HG03575 (cell line): ENCODE data around the gene NISCH.

Experiments
- ATAC-seq: cut with Tn5 transposase; IDR thresholded peaks from one replicate; pipeline ENCODE4 v1.9.1; 2021; ENCODE audit not compliant: unreplicated experiment, insufficient number of reproducible peaks, low FRiP score; ENCODE audit errors: extremely low read depth

The NISCH gene

DNA sequence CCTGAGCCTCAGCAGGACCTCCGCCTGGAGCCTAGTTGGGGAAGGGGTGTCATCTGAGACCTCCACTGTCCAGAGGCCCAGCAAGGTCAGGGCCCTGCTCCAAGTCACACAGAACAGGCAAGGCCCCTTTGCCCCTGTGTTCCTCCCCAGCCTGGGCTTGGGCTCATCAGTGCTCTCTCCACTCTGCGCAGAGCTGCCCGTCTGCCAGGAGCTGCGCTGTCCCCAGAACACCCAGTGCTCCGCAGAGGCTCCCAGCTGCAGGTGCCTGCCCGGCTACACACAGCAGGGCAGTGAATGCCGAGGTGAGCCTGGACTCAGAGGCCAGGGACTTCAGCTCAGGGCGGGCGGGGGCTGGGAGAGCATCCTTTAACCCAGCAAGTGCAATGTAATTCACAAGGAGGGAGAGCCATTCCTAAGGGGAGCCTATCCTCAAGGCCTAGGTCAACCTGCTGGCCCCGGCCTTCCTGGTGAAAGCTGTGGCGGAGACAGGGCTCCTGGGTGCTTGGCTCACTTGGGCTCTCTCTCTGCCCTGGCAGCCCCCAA is 47.5 kb downstream of the NISCH start:
- ATAC-seq: no peak

DNA sequence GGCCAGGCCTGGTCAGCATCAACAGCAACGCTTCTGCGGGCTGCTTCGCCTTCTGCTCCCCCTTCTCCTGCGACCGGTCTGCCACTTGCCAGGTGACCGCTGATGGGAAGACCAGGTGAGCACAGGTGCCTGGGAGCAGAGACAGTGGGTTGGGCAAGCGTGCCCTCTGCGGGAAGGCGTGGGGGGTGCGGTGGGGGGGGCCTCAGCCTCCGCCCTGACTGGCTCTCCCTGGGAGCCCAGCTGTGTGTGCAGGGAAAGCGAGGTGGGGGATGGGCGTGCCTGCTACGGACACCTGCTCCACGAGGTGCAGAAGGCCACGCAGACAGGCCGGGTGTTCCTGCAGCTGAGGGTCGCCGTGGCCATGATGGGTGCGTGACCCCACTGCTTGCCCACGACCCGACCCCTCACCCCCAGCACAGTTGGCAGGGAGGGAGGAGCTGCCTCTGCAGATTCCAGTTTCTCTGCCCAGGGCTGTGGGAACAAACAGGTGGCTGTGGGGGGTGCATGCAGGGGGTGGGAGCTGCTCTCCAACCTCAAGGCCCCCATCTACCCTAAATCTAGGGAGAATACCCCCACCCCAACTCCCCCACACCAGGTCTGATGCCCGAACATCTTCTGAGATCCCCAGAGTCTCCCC is 48.5 kb downstream of the NISCH start:
- ATAC-seq: no peak

DNA sequence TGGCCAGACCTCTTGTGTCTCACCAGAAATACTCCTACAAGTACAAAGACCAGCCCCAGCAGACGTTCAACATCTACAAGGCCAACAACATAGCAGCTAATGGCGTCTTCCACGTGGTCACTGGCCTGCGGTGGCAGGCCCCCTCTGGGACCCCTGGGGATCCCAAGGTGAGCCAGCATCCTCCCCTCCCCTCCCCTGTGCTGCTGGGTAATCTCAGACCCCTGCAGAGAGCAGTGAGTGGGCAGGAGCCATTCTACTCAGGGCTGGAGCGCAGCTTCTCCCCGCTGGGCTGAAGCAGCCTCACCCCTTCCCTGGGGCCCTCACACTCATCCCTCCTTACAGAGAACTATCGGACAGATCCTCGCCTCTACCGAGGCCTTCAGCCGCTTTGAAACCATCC is 49.6 kb downstream of the NISCH start:
- ATAC-seq: no peak

DNA sequence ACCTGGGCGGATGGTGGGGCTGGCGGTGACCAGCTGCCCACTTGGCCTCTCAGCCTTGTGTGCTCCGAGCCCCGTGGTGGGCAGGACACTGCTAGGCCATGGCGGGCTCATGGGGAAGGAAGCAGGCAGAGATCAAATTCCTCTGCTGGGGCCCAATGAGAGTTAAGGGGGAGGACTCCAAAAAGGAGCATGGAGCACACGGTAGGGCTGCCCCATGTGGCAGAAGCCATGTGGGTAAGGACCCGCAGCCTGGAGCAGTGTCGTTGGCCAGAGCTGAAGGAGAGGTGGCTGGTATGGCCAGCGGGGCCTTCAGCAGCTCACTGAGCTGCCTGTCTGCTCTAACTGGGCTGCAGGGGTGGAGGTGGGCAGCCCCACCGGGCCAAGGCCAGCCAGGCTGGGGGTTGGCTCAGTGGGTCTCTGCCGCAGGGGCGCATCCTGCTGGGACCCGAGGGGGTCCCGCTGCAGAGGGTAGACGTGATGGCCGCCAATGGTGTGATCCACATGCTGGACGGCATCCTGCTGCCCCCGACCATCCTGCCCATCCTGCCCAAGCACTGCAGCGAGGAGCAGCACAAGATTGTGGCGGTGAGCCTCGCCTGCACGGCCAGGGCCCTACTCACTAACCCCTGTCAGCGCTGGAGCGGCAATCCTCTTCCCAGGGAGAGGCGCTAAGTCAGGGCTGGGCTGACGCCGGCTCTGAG is 51.0 kb downstream of the NISCH start:
- ATAC-seq: no peak

DNA sequence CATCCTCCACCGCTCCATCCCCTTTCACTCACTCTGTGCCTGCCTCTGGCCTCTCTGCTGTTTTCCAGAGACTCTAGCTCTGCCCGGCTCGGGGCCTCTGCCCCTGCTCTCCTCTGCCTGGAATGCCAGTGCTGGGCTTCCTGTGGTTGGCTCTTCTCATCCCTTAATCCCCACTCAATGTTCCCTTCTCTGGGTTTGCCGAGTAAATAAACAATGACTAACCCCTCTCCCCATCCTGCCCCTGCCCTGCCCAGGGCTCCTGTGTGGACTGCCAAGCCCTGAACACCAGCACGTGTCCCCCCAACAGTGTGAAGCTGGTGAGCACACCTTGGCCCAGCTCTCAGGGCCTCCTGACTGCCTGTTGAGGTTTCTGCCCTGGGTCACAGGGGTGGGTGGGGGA is 52.0 kb downstream of the NISCH start:
- no peak for ATAC-seq

DNA sequence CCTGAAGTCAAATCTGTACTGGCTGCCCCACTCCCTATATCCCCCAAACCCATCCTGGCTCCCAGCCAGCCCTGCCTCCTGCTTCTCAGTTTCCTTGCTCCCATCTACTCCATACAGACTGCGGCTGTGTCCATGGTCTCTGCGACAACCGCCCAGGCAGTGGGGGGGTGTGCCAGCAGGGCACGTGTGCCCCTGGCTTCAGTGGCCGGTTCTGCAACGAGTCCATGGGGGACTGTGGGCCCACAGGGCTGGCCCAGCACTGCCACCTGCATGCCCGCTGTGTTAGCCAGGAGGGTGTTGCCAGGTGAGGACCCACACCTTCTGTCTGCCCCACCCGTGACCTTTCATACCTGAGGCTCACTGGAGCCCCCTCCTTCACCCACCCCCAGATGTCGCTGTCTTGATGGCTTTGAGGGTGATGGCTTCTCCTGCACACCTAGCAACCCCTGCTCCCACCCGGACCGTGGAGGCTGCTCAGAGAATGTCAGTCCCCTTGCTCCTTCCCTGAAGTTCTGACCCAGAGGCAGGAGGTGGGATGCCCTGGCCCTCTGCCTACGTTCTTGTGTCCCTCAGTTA is 54.4 kb downstream of the NISCH start:
- ATAC-seq: no peak

DNA sequence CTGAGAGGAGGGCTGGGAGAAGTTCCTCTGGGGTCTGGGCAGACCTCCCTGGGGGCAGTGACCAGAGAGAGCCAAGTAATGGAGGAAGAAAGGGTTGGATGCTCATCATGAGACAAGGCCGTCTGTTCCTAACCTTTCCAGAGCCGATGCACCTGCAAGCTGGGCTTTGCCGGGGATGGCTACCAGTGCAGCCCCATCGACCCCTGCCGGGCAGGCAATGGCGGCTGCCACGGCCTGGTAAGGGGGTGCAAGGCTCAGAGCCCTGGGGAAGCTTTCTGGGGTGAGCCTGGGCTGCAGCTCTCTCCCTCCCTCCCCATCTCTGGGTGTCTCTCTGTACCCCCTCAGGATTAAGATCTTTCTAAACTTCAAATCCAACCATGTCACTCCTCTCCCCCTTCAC is 56.1 kb downstream of the NISCH start:
- ATAC-seq: no peak

DNA sequence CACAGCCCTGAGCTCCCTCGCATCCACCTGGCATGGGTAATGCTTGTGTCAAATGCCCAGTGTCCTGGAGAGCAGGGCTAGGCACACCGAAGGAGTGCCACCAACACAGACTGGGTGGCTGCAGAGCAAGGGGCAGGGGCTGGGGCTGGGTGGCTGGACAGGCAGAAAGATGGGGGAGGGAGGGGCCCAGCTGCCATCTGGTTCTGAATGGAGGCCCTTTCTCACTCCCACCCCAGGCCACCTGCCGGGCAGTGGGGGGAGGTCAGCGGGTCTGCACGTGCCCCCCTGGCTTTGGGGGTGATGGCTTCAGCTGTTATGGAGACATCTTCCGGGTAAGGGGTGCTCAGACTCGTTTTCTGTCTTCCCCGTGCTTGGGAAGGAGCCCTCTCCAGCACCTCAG is 56.7 kb downstream of the NISCH start:
- no peak for ATAC-seq

DNA sequence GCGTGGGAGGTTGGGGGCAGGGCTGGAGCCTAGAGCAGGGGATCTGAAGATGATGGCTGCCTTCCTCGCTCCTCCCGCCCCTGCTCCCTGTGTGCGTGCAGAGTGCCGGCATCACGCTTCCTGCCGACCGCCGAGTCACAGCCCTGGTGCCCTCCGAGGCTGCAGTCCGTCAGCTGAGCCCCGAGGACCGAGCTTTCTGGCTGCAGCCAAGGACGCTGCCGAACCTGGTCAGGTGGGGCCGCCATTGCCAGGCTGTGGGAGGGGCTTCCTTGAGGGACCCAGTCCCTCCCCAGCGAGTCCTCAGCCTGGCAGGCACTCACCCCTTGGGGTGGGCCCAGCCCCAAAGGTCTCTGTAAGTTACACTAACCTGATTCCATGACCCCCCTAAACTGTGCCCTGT is 57.3 kb downstream of the NISCH start:
- no peak for ATAC-seq

DNA sequence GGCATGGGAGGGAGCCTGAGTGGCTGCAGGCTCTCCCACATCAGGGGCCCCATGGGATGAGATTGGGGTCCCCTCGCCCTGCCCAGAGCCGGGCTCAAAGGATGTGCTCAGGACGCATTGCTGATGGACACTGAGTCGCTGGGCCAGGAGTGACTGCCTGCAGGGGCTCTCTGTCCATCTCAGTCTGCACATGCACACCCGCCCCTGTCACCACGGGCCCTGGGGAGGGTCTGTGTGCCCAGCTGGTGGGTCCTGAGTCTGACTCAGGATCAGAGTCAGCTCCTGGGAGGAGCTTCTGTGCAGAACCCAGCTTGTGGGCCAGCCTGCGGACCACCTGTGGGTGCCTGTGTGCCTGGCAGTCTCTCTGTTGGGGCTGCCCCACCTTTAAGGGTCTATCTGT is 57.9 kb downstream of the NISCH start:
- no peak for ATAC-seq

DNA sequence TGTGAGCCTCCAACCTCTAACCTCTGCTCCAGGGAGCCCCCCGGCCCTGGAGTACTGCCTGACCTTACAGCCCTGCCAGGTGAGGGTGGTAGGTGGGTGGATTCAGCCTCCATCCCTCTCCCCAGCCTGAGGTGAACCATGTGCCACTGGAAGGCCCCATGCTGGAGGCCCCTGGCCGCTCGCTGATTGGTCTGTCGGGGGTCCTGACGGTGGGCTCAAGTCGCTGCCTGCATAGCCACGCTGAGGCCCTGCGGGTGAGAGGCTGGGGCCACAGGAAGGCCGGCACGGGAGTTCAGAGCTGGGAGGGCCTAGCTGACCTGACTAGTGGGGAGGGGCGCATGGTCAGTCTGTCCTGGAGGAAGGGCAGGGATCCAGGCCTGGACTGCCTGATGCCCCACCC is 59.2 kb downstream of the NISCH start:
- no peak for ATAC-seq

DNA sequence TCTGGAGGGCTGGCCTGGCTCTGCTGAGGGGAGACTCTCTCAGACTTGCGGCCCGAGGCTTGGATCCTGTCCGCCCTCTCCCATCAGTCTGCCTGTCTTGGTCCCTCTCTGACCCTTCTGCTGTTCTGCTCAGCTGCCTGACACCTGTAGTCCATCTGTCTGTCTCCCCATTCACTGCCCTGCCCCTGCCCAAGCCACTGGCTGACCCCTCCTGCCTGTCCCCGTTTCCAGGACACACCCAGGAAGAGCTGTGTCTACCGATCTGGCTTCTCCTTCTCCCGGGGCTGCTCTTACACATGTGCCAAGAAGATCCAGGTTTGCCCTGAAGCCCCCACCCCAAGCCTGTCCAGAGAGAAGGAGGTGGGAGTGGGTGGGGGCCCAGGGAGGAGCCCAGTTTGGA is 59.8 kb downstream of the NISCH start:
- ATAC-seq: no peak

DNA sequence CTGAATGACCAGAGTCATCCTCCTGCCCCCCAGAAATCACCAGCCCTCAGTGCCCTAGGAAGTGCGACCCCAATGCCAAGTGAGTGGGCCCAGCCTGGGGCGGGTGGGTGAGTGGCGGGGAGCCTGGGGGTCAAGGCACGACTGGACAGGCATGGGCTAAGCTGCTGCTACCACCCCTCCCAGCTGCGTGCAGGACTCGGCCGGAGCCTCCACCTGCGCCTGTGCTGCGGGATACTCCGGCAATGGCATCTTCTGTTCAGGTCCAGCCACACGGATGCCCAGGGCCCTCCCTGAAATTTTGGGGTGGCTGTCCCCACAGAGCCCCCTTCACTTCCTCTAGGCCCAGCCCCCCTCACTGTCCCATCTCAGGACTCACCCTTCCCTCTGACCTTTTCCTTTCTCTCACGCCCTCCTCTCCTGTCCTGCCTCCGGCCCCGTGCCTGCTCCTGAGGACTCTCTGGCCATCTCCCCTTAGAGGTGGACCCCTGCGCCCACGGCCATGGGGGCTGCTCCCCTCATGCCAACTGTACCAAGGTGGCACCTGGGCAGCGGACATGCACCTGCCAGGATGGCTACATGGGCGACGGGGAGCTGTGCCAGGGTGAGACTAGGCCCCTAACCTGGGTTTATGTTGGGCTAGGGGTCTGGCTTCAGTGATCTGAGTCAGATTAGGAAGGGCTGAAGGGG is 61.2 kb downstream of the NISCH start:
- ATAC-seq: no peak

DNA sequence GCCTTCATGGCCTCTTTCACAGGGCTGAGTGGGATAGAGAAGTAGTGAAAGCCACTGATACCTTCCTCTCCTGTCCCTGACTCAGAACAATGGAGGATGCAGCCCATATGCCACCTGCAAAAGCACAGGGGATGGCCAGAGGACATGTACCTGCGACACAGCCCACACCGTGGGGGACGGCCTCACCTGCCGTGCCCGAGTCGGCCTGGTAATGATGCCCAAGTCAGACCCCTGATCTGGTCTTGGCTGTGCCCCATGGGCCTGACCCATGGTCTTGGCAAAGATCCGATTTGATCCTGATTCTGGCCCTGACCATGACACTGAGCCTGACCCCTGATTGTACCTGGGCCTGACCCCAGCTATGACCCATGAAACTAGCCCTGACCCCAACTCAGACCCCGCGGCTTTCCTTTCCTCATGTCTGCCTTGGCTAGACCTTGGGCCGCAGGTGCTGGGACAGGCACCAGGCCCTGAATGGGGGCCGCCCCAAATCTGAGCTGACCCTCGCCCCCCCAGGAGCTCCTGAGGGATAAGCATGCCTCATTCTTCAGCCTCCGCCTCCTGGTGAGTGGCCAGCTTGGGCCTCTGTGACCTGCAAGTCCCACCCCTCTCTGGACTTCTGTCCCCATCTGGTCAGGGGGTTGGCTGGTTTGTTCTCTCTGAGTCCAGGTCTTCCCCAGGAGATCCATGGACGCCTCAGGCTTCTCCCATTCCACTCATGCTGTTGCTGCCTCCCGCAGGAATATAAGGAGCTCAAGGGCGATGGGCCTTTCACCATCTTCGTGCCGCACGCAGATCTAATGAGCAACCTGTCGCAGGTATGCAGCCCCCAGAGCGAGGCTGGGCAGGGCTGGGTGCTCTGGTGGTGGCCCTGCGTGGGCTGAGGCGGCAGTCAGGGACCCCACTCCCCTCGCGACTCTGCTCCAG is 62.7 kb downstream of the NISCH start:
- ATAC-seq: no peak

DNA sequence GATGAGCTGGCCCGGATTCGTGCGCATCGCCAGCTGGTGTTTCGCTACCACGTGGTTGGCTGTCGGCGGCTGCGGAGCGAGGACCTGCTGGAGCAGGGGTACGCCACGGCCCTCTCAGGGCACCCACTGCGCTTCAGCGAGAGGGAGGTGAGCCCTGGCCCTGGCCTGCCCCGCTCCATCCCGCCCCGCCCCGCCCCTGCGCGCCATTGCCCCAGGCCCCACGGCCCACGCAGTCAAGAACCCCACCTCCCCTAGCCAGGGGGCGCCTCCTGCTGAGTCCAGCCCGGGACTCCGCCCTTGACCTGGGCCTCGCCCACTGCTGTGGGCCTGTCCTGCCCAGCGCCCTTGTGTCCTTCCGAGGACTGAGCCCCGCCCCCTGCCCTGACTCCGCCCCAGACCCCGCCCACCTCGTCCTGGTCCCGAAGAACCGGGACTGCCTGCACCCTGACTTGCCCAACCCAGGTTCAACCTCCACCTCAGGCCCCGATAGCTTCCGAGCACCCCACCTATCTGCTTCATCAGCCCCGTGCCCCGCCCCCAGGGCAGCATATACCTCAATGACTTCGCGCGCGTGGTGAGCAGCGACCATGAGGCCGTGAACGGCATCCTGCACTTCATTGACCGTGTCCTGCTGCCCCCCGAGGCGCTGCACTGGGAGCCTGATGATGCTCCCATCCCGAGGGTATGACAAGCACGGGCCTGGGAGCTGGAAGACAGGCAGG is 63.5 kb downstream of the NISCH start:
- ATAC-seq: no peak

DNA sequence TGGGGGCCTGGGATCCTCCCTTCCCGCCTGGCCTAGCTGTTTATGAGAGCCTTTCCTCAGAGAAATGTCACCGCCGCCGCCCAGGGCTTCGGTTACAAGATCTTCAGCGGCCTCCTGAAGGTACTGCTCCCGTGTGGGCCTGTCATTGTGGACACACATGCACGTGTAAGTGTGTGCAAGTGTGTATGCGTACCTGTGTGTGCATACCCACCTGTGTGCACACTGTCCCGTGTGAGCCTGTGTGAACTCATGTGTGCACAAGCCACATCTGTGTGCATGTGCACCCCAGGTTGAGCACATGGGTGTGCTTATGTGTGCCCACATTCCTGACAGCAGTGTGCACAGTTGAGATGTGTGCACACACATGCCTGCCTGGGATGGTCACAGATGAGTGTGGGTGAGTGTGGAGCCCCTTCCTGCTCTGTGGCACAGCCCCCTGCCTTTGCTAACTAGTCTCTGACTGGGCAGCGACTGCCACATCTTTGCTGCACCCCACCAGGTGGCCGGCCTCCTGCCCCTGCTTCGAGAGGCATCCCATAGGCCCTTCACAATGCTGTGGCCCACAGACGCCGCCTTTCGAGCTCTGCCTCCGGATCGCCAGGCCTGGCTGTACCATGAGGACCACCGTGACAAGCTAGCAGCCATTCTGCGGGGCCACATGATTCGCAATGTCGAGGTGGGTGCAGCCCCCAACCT is 64.2 kb downstream of the NISCH start:
- ATAC-seq: no peak

DNA sequence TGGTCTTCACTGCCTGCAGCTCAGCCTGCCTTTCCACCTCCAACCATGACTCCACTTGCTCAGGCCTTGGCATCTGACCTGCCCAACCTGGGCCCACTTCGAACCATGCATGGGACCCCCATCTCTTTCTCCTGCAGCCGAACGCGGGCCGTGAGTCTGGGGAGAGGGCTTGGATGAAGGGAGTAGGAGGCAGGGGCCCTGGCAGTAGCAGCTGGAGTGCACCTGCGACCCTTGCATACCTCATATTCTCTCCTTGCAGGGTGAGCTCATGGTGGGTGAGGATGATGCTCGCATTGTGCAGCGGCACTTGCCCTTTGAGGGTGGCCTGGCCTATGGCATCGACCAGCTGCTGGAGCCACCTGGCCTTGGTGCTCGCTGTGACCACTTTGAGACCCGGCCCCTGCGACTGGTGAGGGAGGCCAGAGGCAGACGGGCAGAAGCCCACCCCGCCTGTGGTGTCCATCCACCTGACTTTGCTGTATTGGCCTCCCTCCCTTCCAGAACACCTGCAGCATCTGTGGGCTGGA is 64.8 kb downstream of the NISCH start:
- ATAC-seq: no peak
